Aorta (tissue), 5 donors: ENCODE data around the gene RGS19. TPM values are rescaled to one million over a fixed set of nuclear protein-coding genes. Genes with fewer than 3 reads are reported as not detected.

Source experiments
- ATAC-seq: fragments of 200-7000 bp; cut with Tn5 transposase; one replicate; pipeline ENCODE4 v1.9.1; 2022; ENCODE audit warnings: moderate library complexity; ENCODE audit not compliant: low FRiP score
- DNase-seq, 2 donors: peaks; one replicate each; pipeline ENCODE4 v3.0.0-alpha.2; 2020
- H3K27ac ChIP-seq, 2 donors: one replicate each; pipeline ENCODE4 v1.5.1; 2013; ENCODE audit warnings: low read length in 2 of 2, mild to moderate bottlenecking in 2 of 2, moderate library complexity in 2 of 2, control low read depth in 1 of 2, inconsistent platforms in 1 of 2, low read depth in 1 of 2
- H3K27me3 ChIP-seq, 2 donors: one replicate each; pipeline ENCODE4 v1.6.1; 2013; ENCODE audit warnings: control low read depth in 1 of 2, low read length in 1 of 2, mild to moderate bottlenecking in 1 of 2, moderate library complexity in 1 of 2; ENCODE audit not compliant: insufficient read depth in 2 of 2, control insufficient read depth in 1 of 2
- H3K36me3 ChIP-seq, 2 donors: one replicate each; pipeline ENCODE4 v1.6.1; 2013; ENCODE audit warnings: control low read depth in 1 of 2, low read length in 1 of 2, mild to moderate bottlenecking in 1 of 2; ENCODE audit not compliant: insufficient read depth in 2 of 2, control insufficient read depth in 1 of 2
- H3K4me1 ChIP-seq, 2 donors: one replicate each; pipeline ENCODE4 v1.6.1; 2013; ENCODE audit warnings: low read length in 2 of 2, control low read depth in 1 of 2, mild to moderate bottlenecking in 1 of 2, moderate library complexity in 1 of 2; ENCODE audit not compliant: insufficient read depth in 2 of 2, control insufficient read depth in 1 of 2
- H3K4me3 ChIP-seq, 2 donors: one replicate each; pipeline ENCODE4 v1.5.1; 2013; ENCODE audit warnings: low read length in 2 of 2, control low read depth in 1 of 2, mild to moderate bottlenecking in 1 of 2
- H3K9me3 ChIP-seq: one replicate; pipeline ENCODE4 v1.6.1; 2013; ENCODE audit warnings: mild to moderate bottlenecking, low read length; ENCODE audit not compliant: control insufficient read depth
- WGBS, 2 donors: extraction: QIAGEN DNeasy Blood & Tissue Kit; methylation state at CpG; one replicate each; pipeline ENCODE4 v1.1.7; 2013; 5-methylcytosine and 5-hydroxymethylcytosine counted together
- intact Hi-C, 2 donors: fragments of 100-400 bp; cut with DNase I; formaldehyde crosslinking; loops; one replicate each; pipeline versions ENCODE4 v1.14.2 to v1.15.0; 2022
- polyA plus RNA-seq, 2 donors: library from polyadenylated mRNA; stranded (reverse); fragments of 200-250 nt; gene quantifications; one replicate each; pipeline ENCODE4 v1.2.3, GENCODE V29; 2013
- total RNA-seq, 2 donors: library from RNA; stranded (reverse); fragmentation: NEBNext Ultra II Directional; extraction: Animal tissue kit (Norgen Biotek cat#: 25700); gene quantifications; one replicate each; pipeline ENCODE4 v1.2.1, GENCODE V29; 2021
- donor health status: healthy with polysubstance abuse.
- donor health status: Bipolar disorder and iron deficiency.
- donor health status: DM: no; HTN: no; CAD: no.
- donor health status: DM: no; HTN: no; CAD: no.
- donor health status: DM: yes; HTN: yes; CAD: no.

Gene RGS19
- total and polyA plus RNA-seq, 4 donors = 10.8 to 23.8 (median 19.6) TPM

GRCh38 chr20:64050261-64051032, 28.9 kb downstream of the RGS19 start:
- no peak for ATAC-seq

GRCh38 chr20:64049878-64050260, 29.4 kb downstream of the RGS19 start:
- Histone ChIP-seq H3K9me3 (no peaks in the 10 kb centered on the region), H3K36me3 (no peaks in the 10 kb centered on the region), H3K4me3 (no peak overlapping the region), H3K4me1 (no peaks in the 10 kb centered on the region), H3K27ac (no peak overlapping the region), H3K27me3 (no peaks in the 10 kb centered on the region)
- ATAC-seq (no peak), DNase-seq (no peak)
- intact Hi-C loops = no loop called here
- WGBS, 2 donors = 34 to 41% methylated on average over 12 to 16 of the region's 16 CpGs

More at GRCh38 chr20:64050261-64051032, 28.9 kb downstream of the RGS19 start:
- intact Hi-C loops = no loop called here
- no peak overlapping the region for H3K27ac ChIP-seq
- H3K4me1 ChIP-seq = no peaks in the 10 kb centered on the region
- no peak for DNase-seq
- H3K36me3 ChIP-seq = no peaks in the 10 kb centered on the region
- no peaks in the 10 kb centered on the region for H3K27me3 ChIP-seq
- 87 to 89% methylated on average over 22 to 23 of the region's 23 CpGs for WGBS, 2 donors
- no peaks in the 10 kb centered on the region for H3K9me3 ChIP-seq
- H3K4me3 ChIP-seq = no peak overlapping the region

- intact Hi-C loops = no loop called here
- no peaks in the 10 kb centered on the region for H3K36me3 ChIP-seq
- WGBS, 2 donors = 1% methylated on average over 40 to 111 of the region's 111 CpGs
- H3K27me3 ChIP-seq = no peaks in the 10 kb centered on the region
- DNase-seq (no peak), ATAC-seq (no peak)
- H3K27ac ChIP-seq = no peak within 1 kb of the TSS
- H3K9me3 ChIP-seq = no peaks in the 10 kb centered on the region
- no peaks in the 10 kb centered on the region for H3K4me1 ChIP-seq
- H3K4me3 ChIP-seq = no peak within 1 kb of the TSS
Observed at GRCh38 chr20:64049060-64049877, 30.0 kb downstream of the RGS19 start, which contains the start of gene SOX18. TSS of gene SOX18 (minus strand) at chr20:64049639. CDS start at chr20:64049516, 123 bp downstream.

- Histone ChIP-seq H3K4me1 (no peaks in the 10 kb centered on the region), H3K4me3 (no peak overlapping the region), H3K27ac (no peak overlapping the region), H3K27me3 (no peaks in the 10 kb centered on the region), H3K9me3 (no peaks in the 10 kb centered on the region), H3K36me3 (no peaks in the 10 kb centered on the region)
- no peak for DNase-seq
- WGBS, 2 donors = 1 to 3% methylated on average over 72 to 101 of the region's 101 CpGs
- intact Hi-C loops = no loop called here
- no peak for ATAC-seq
Observed at GRCh38 chr20:64048402-64049044, 30.8 kb downstream of the RGS19 start.

- no peak for DNase-seq
- no peaks in the 10 kb centered on the region for H3K27me3 ChIP-seq
- intact Hi-C loops = no loop called here
- no peaks in the 10 kb centered on the region for H3K4me1 ChIP-seq
- no peaks in the 10 kb centered on the region for H3K9me3 ChIP-seq
- H3K27ac ChIP-seq = no peak overlapping the region
- 12% methylated on average over 35 to 49 of the region's 49 CpGs for WGBS, 2 donors
- H3K36me3 ChIP-seq = no peaks in the 10 kb centered on the region
- ATAC-seq = no peak
- no peak overlapping the region for H3K4me3 ChIP-seq
Observed at GRCh38 chr20:64047968-64048401, 31.3 kb downstream of the RGS19 start.

- intact Hi-C loops = no loop called here
- no peaks in the 10 kb centered on the region for H3K9me3 ChIP-seq
- DNase-seq (no peak), ATAC-seq (no peak)
- no peak overlapping the region for H3K4me3 ChIP-seq
- WGBS, 2 donors = 78 to 79% methylated on average over 8 of the region's 8 CpGs
- H3K27ac ChIP-seq = no peak overlapping the region
- H3K27me3 ChIP-seq = no peaks in the 10 kb centered on the region
- H3K36me3 ChIP-seq = no peaks in the 10 kb centered on the region
- no peaks in the 10 kb centered on the region for H3K4me1 ChIP-seq
Observed at GRCh38 chr20:64047046-64047389, 32.3 kb downstream of the RGS19 start.

- no peaks in the 10 kb centered on the region for H3K9me3 ChIP-seq
- H3K36me3 ChIP-seq = no peaks in the 10 kb centered on the region
- H3K27me3 ChIP-seq = no peaks in the 10 kb centered on the region
- H3K27ac ChIP-seq = no peak overlapping the region
- ATAC-seq = no peak
- DNase-seq = no peak
- H3K4me1 ChIP-seq = no peaks in the 10 kb centered on the region
- H3K4me3 ChIP-seq = no peak overlapping the region
- 71 to 78% methylated on average over 8 to 11 of the region's 11 CpGs for WGBS, 2 donors
- intact Hi-C loops = no loop called here
Observed at GRCh38 chr20:64045346-64046011, 33.8 kb downstream of the RGS19 start.

GRCh38 chr20:64044484-64045247, 34.7 kb downstream of the RGS19 start:
- WGBS, 2 donors = 58 to 59% methylated on average over 14 of the region's 14 CpGs

More at GRCh38 chr20:64044484-64045247, 34.7 kb downstream of the RGS19 start:
- Histone ChIP-seq H3K27me3 (no peaks in the 10 kb centered on the region), H3K4me3 (no peak overlapping the region), H3K36me3 (no peaks in the 10 kb centered on the region), H3K4me1 (no peaks in the 10 kb centered on the region), H3K9me3 (no peaks in the 10 kb centered on the region), H3K27ac (no peak overlapping the region)
- intact Hi-C loops = no loop called here
- no peak for ATAC-seq
- no peak for DNase-seq
